Stimulated activated CD8-positive, alpha-beta memory T cell treated with anti-CD3 and anti-CD28 coated beads, Interleukin-15, amount 100 ng/mL, for 1 hour (primary cell): Measurements from ENCODE around the gene RPN2.

Experiments used
- DNase-seq: peaks from one replicate; pipeline ENCODE4 v3.0.0-alpha.2; 2020; ENCODE audit warnings: low read depth

Gene RPN2

DNA sequence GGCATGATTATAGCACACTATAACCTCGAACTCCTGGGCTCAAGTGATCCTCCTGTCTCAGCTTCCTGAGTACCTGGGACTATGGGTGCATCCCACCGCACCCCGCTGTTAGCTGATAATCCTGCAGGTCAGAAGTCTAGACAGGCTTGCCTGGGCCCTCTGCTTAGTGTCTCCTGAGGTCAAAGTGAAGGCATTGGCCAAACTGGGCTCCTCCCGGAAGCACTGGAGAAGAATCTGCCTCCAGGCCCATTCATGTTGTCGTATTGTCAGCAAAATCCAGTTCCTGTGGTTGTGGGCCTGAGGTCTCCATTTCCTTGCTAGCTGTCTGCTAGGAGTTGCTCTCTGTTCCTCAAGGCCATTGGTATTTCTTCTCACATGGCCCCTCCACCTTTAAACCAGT lies 6.6 kb downstream of the RPN2 start:
- no peak for DNase-seq

DNA sequence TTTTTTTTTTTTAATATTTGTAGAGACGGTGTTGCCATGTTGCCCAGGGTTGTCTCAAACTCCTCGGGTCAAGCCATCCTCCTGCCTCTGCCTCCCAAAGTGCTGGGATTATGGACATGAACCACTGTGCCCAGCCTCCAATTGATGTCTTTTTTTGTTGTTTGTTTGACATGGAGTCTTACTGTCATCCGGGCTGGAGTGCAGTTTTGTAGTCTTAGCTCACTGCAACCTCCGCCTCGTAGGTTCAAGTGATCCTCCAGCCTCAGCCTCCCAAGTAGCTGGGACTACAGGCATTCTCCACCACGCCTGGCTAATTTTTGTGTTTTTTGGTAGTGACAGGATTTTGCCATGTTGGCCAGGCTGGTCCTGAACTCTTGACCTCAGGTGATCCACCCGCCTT lies 9.7 kb downstream of the RPN2 start:
- no peak for DNase-seq

DNA sequence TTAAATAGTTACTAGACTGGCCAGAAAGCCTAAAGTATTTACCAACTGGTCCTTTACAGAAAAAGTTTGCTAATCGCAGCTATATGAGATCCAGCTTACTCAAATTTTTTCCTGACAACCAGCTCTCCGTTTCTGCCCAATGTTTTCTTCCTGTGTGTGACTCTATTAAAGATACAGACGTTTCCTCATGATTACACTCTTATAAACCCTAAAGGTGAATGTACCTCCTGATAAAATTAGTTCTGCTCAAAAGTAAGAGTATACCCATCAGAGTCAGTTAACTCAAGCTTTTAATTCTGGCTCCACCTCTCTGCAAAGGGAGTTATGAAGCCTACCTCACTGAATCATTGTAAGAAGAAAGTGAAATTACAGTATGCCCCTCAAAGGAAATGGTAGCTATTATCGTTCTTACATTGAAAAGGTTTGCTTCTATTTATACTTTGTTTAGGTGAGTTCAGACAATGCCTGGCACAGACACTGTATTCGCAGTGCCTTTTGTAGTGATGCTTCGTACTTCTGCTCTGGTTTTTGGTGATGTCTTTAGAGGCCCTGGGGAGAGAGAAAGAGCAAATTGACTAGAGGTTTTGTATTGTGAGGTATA lies 10.4 kb downstream of the RPN2 start:
- no peak for DNase-seq

DNA sequence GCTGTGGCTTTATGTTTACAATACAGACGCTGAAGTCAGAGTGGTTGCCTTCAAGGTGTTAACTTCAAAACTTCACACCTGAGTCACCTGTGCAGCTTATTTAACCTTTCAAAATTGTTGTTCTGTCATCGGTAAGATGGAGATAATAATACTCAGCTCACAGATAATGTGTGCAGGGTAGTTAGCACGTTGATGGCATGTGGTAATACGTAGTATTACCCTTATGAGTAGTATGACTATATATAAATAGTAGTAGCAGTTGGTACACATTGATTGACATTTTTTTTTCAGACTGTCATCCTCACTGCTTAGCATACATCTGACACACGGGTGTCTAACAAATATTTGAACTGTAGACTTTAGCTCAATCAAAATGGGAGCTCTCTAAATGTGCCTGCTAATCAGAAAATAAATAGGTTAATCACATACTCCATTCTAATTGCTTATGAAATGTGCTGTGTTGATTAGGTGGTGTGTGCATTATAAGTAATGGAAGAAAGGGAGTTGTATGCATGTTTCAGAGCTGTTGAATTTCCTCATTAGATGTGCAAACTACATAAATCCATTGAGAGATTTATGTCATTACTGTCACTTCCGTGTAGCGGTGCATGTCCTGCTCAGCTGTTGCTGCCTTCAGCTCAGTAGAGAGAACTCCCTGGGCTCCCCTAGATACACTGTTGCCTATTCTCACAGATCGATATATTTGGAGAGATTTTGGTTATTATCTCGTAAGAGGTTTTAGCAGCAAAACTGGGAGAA lies 11.4 kb downstream of the RPN2 start:
- no peak for DNase-seq

DNA sequence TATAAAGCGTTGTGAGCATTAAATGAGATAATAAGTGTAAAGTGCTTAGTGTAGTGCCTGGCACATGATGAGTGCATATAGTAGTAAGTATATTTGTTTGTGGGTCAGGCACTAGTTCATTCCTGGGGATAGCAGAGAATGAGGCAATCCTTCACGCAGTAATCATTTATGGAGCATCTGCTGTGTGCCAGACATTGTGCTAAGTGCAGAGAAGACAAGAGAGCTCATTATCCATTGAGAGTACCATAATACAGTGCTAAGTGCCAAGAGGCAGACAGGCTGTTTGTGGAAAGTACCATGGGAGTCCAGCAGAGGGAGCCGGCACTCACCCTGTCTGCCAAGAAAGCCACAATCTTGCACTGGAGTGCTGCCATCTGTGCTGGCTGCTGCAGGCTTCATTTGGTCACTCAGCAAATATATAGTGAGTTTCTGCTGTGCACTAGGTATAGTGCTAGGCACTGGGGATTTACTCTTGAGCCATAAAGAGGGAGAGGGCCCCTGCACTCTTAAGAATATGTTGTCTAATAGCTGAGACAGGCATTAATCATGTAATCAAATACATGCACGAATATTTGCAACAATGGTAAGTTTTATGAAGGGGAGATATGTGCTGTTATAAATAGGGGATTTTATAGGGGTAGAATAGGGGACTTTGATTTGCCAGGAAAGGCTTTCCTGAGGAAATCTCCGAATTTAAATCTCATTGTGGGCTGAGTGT lies 13.2 kb downstream of the RPN2 start:
- peak; percentile 57 for DNase-seq

DNA sequence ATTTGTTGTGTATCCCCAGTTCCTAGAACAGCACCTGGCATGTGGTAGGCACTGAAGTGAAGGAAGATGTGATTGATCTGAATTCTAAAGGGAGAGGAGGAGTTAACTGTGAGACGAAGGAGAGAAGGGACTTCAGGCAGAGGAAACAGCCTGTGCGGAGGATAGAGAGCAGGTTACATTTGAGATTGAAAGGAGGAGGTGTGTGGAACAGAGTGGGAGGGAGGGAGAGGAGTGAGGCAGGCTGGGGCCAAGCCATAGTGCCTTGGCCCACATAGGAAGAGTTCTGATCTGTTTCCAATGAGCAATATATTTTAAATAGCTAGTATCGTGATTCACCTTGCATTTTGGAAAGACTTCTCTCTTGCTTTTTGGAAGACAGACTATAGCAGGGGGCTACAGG lies 14.1 kb downstream of the RPN2 start:
- DNase-seq, result no peak

DNA sequence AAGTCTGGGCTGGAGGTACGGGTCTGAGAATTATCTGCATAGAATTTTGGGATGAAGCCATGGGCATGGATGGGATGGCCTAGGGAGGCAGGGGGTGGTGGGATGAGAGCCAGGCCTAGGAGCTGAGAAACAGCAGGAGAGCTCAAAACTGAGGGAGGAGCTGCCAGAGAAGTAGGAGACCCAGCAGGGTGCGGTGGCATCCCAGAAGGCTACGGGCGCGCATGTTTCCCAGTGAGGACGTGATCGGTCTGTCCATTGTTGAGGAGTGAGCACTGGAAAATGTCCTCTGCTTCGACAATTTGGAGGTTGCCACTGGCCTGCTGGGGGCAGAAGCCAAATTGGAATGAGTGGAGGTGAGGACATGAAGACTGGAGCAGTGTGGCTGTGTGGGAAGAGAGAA lies 14.7 kb downstream of the RPN2 start:
- DNase-seq, result no peak

DNA sequence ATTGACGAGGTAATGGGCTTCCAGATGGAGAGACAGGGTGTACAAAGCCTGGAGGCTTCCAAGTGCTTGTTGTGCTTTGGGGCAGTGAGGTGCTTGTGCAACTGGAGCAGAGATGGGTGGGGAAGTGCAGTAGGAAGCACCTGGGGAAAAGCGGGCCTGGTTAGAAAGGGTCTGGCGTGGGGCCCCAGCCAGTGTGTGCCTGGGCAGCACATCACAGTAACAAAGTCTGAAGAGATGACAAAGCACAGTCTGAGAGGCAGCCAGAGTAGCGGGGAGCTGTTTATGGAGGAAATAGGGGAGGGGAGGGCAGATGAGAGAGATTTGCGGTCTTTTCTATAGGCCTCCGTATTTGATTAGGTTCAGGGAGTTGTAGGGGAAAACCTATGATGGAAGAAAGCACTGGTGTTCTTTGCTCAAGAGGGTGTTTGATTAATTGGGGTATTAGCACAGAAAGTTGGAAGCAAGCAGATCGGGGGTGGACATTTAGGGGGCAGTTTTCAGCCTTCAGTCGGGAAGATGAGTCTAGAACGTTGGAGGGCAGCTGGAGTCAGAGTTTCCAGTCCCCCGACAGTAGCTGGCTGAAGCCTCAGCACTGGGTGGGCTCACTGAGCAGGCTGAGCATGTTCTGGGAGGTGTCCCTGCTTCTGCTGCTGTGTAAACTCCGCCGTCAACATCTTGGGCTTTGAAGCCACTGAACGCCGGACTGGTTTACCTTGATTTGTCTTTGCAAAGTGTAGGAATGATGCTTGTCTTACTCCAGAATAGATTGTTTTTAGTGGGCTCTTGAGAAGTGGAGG lies 15.7 kb downstream of the RPN2 start:
- no peak for DNase-seq

DNA sequence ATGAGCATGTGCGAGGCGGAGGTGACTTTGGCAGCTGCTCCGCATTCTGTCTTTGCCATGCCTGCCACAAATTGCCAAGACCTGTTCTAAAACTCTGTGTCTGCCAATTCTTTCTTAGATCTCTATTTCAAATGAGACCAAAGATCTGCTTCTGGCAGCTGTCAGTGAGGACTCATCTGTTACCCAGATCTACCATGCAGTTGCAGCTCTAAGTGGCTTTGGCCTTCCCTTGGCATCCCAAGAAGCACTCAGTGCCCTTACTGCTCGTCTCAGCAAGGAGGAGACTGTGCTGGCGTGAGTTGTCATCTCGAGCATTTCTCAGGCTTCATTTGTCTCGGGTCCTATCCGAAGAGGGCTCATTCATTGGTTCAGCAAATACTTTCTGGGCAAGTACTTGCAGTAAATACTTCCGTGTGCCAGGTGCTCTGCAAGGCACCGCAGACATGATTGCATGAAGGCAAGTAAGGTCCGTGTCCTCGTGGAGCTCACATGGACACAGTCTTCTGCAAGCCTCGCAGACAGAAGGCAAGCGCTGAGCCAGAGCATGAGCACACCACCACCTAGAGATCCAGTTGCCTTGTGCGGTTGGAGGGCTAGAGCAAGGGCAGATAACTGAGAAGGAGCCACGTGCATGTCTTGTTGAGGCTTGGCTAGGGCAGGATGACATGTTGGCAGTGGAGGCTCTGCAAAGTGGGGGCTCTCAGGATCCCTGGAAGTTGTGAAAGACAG lies 20.0 kb downstream of the RPN2 start:
- DNase-seq, result no peak

DNA sequence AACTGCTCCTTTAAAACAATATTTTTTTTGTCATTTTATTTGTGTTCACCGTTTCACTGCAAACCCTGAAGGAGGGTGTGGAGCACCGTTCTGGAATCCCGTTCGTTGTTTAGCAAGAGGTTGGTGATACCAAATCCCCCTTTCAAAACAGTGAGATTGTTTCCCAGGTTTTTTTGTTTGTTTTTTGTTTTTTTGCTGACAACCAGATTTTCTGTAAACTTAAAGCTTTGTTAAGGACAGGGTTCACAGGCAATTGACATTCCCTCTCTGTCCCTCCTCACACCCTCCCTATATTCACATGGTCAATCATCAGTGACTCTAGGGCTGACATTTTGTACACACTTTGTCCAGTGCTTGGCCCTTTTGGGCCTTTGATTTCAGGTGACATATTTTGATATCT lies 21.2 kb downstream of the RPN2 start:
- no peak for DNase-seq

DNA sequence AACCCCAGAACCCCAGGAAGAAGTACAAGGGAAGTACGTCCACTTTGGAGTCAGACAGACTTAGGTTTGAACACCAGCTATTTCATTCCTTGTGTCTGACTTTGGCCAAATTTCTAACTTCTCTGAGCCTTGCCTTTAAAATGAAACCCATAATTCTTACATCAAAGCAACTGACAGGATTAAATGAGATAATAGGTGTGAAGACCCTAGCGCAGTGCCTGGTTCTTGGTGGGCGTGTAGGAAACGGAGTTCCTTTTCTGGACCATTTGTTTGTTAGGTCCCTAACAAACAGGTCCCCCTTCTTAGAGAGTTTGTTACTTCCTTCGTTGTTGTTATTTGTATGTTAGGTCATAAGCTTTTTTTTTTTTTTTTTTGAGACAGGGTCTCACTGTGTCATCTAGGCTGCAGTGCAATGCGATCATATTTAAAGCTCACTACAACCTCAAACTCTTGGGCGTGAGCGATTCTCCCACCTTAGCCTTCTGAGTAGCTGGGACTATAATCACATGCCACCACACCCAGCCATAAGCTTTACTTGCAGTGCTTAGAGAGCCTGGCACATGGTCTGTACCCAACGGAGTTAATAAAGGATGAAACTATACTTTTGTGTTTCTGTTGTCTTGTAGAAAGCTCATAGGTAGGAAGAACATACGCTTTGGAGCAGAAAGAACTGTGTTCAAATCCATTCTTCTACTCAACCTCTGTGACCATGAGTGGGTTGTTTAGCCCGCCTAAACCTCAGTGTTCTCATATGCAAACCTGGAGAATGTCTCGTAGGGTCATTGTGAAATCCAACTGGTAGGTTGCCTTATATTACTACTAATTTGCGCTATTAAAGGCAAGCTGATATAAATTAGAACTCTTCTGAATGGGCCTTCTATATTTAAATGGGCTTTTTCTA lies 22.0 kb downstream of the RPN2 start:
- DNase-seq, result no peak

DNA sequence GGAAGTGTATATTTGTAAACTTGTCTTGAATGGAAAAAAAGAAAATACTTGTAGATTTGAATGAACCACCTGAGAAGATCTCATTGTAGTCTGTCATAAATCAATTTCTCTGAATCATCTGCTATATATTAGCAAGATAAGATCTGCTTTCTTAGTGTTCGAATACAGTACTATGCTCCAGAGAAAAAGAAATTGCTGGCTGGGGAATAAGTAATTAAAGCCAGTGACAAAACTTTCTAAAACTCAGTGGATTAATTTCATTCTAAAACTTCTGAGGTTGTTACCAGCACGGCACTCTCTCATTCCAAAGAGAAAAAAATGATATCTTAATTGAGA lies 22.7 kb downstream of the RPN2 start:
- no peak for DNase-seq

DNA sequence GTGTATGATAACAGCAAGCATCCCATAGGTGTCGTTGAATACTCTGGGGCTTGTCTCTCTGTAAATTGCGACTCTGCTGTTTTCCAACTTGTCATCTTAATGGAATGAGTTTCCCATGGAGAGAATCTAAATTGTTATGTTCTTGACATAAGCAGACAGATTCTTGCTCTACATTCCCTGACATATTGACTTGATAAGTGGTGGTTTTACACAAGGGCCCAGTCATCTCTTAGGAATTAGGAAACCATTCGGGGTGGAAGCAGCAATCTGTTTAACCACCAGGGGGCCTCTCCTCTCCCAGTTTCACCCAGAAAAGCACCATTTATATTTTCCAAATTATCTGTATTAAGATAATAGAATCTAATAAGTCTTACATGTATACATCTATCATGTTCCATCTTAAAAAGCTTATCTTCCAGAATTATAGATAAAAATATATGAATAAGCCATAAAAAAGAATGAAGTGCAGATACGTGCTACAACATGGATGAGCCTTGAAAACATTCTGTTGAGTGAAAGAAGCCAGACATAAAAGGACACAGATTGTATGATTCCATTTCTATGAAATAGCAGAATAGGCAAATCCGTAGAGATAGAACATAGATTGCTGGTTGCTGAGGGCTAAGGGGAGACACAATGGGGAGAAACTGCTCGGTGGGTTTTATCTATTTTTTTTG lies 23.3 kb downstream of the RPN2 start:
- DNase-seq, result no peak

DNA sequence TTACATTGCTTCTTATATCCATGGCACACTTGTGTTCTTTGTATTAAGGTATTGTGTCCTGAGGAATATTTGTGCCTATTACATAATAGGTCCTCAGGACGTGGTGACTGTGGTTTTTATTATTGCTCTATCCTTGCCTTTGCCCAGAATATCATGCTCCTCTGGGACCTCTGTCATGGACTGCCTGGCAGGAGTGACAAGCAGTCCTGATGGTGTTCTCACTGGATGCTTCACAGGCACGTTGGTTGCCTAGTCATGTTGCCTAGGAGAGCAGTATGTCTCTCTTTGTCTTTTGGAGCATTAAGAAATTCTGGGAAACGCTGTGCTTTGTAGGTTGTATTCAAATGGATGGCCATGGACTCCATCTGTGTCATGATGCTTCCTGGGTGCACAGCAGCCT lies 24.9 kb downstream of the RPN2 start:
- DNase-seq, result no peak

DNA sequence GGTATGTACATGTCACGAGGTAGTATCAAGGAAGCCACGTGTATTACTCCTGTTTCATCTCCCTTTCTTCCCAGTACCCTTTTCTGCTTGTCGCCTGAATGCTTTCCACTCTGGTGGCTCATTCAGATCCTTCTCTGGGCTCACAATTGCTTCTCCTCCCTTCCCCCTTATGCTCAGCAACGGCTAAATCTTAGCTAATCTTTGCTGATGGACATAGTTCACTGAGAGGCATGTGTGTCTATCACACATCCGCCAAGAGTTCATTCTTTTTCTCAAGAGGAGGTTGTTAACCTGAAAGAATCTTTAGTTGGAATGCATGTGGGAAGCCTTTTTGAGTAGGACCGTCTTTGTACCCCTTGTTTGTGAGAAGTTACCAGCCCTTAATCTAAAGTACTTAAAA lies 26.0 kb downstream of the RPN2 start:
- DNase-seq, result no peak

DNA sequence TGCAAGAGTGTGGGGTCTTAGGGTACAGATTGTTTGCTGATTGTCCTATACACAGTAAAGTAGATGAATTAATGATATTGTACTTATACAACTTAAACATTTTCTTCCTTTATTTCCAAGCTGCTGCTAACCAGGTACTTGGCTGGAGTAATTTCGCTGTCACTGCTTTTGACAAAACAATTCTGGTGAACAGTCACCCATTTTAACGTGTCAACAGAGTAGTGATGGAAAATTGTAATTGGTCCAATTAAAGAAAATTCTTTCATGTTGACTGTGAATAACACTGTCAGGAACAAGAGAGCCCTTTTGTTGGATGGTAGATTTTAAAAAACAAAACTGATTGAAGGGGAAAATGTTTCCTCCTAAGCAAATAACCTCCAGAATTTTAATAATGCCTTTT lies 26.7 kb downstream of the RPN2 start:
- no peak for DNase-seq

DNA sequence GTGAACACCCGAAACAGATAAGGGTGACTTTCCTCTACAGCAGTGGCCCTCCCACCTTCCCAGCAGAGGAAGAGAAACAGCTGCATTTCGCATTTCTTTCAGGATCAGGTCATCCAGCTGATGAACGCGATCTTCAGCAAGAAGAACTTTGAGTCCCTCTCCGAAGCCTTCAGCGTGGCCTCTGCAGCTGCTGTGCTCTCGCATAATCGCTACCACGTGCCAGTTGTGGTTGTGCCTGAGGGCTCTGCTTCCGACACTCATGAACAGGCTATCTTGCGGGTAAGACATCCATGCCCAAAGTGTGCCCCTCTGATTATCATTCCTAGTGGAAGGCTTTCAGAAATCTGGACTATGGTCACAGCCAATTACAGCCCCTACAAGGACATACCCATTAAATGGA lies 28.0 kb downstream of the RPN2 start:
- no peak for DNase-seq

DNA sequence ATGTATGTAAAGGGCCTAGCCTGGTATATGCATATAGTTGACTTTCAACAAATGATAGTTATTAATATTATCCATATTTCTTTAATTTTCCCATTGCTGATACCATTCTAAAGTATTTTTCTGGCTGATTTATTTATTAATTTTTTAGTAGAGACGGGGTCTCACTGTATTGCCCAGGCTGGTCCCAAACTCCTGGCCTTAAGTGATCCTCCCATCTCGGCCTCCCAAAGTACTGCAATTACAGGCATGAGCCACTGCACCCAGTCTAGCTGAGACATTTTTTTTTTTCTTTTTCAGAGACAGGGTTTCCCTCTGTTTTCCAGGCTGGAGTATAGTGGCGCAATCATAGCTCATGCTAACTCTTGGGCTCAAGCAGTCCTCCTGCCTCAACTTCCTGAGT lies 30.1 kb downstream of the RPN2 start:
- DNase-seq, result no peak

DNA sequence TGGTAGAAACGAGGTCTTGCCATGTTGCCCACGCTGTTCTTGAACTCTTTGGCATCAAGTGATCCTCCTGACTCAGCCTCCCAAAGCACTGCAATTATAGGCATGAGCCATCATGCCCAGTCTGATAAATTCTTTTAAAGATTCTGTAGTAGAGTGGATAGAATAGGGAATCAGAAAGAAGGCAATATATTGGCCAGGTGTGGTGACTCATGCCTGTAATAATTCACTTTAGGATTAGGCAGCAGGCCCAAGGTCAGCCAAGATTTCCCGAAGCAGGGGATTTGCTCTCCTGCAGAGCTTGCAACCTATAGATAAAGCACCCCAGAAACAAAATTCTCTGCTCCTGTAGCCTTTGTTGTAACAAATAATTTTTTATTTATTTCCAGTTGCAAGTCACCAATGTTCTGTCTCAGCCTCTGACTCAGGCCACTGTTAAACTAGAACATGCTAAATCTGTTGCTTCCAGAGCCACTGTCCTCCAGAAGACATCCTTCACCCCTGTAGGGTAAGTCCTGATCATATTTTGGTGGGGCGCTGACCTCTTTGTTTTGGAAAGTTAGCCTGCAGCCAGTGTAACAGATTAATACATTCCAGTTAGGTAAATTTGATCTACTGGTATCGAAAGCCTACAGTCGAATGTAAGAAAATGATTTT lies 30.7 kb downstream of the RPN2 start:
- no peak for DNase-seq

DNA sequence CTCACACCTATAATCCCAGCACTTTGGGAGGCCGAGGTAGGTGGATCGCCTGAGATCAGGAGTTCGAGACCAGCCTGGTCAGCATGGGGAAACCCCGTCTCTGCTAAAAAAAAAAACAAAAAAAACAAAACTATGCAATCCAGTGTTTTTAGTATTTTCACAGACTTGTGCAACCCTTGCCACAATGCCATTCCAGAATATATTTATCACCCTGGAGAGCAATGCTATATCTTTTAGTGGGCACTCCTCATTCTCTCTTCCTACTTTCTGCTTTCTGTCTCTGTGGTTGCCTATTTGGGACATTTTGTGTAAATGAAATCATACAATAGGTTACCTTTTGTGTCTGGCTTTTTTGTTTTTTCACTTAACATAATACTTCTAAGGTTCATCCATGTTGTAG lies 39.3 kb downstream of the RPN2 start:
- no peak for DNase-seq
